HT-29 (cell line): ENCODE results near the gene FCRL4. TPM values are rescaled to one million over a fixed set of nuclear protein-coding genes. Genes with fewer than 3 reads are reported as not detected.
"Not testable (repeated sequence)": the region's sequence is repeated elsewhere in the genome, so short reads cannot be mapped to it uniquely, and the experiment has no call there.

Source experiments
- DNase-seq: peaks from one replicate; pipeline ENCODE4 v3.0.0-alpha.2; 2015; ENCODE audit warnings: low spot score
- total RNA-seq: library from RNA; depleted of rRNA; stranded (reverse); fragments of >200 nt; shearing (Covaris generic); gene quantifications from 2 replicates; pipeline ENCODE4 v1.2.3, GENCODE V29; 2014; rRNA removed

Gene FCRL4
- total RNA-seq, 1 experiment from 2014 or later = not detected

DNA sequence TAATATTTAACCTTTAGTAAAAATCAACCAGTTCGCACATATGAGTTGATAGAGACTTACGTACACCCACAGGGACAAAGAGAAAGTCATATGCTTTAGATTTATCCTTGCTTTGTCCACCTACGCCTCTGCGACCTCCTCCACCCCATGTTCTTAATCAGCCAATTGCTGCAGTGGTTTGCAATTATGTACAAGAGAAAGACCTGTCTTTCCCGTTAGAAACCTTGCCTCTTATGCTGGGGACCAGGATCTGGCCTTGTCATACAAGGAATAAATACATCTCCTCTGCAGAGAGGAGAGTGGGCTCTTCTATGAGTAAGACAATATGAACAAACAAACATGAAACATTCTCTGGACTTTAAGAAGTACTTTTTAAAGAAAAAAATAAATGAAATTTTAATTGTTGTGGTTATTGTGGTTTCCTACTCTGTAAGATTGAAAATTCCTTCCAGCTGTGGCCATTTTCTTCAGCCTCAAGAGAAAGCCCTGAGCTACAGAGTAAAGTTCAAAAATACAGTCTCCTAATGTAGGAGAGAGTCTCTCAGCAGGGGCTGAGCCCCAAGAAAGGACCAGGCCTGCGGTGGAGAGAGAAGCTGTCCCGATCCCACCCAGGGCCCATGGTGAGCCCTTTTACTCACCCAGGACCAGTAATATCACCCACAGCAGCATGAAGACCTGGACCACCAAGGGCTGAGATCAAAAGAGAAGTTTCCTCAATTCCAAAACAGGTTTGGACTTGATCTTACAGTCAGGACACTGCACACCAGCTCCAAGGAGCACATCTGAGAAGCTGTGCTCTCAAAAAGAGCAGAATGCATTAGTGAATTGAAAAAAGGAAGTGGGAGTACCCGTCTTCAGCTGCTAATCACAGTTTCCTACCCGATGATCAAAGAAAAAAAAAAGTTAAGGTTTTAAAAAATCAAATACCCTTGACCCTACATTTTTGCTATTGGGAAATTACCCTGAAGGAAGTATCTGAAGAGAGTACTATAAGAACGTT lies 45.9 kb downstream of the FCRL4 start, which contains the start of gene FCRL5:
Gene FCRL5, minus strand, starts transcription at position 822 of the 1,000 bp plus-strand sequence. Its CDS starts 153 bp downstream, at position 669.
- DNase-seq = no peak

GRCh38 chr1:157548081-157548480 lies 49.8 kb downstream of the FCRL4 start:
- DNase-seq = not testable (repeated sequence)

DNA sequence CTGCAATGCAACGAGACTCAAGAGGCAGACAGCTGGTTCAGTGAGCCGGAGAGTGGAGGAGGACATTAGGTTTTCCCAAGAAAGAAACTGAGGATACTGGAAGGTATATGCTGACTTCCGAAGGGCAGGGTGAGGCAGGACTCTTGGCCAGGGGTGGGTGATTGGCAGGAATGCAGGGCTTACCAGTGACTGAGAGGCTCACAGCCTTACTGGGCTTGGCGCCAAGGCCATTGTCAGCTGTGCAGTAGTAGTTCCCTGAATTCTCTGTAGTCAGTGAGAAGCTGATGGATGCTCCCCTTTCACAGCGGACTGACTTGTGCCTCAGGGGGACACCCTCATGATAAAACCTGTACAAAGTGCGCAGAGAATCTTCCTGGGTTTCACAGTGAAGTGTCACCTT lies 55.2 kb downstream of the FCRL4 start:
- DNase-seq = peak; percentile 23

DNA sequence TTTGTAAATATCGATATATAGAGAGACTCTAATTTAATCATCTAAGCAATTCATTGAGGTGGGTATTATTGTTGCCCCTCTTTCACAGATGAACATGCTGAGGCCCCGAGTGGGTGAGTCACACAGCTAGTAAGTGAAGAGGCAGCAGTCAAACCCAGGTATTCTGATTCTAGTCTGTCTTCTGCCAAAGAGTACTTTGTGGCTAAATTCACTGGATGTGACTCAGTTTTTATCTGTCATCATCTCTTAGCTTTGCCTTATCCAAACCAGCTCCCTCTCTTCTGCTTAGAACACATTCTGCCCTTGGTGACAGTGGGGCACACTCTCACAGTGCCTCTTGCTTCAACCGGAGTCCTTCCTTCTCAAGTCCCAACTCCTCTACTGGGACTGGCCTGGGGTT lies 57.0 kb downstream of the FCRL4 start:
- DNase-seq = no peak

GRCh38 chr1:157540160-157540748 lies 57.6 kb downstream of the FCRL4 start:
- DNase-seq = no peak

- DNase-seq = no peak
Measured at GRCh38 chr1:157539568-157539967, 58.3 kb downstream of the FCRL4 start.

DNA sequence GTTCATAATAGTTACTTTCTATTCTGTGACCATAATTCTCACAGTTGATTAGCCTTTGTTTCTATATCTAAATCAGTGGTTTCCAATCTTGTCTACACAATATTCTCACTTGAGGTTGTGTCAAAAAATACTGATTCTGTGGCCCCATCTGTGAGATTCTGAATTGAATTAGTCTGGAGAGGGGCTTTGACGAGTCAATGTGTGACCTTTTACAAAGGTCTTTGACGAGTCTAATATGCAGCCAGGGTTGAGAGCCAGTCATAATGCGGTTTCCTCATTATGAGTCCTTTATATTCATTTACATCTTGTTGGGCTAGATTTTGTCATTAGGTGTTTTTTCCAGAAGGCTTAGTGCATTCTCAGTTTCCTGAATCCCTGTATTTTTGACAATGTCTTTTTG lies 65.3 kb downstream of the FCRL4 start:
- no peak for DNase-seq

DNA sequence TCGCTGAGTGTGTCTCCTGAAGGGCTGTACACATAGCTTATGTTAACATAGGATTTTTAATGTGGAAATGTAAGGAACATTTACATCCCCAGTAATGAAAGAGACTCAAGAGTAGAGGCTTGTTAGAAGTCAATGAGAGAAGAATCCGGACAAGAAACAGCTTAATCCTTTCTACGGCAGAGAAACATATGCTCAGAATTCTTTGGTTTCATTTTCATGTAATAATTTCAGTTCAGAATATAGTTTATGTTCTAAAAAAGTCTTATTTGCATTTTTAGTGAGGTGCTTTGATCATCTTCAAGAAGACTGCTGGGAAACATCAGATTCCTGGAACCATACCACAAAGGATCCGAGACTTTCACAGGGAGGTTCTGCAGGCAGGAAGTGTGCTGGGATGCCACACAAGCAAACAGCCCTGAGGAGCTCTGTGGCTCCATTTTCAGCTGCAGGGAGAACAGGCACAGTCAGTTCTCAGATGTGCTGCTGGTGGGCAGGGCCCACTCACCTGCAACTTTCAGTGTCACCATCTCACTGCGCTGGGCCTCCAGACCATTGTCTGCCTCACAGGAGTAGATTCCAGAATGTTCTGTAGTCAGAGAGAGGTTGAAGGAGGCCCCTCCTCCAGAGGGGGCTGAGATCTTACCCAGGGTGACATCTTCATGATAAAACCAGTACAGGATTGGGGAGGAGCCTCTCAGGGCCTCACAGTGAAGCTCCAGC lies 74.0 kb downstream of the FCRL4 start:
- DNase-seq = no peak

Other genes starting within 250 kb of the FCRL4 start
- not detected in 2 replicates for gene FCRL5, start 45.6 kb downstream of the FCRL4 start, total RNA-seq
- gene FCRL3, start 102.7 kb upstream of the FCRL4 start, total RNA-seq = not detected in 2 replicates
- not detected in 2 replicates for gene FCRL2, start 179.0 kb upstream of the FCRL4 start, total RNA-seq
- gene FCRL1, start 222.0 kb upstream of the FCRL4 start, total RNA-seq = 0.28 TPM in 1 of 2 replicates, not detected in the other
- gene CD5L, start 243.7 kb upstream of the FCRL4 start, total RNA-seq = not detected in 2 replicates